Measurements from ENCODE around the gene TBC1D22A. TPM values are rescaled to one million over a fixed set of nuclear protein-coding genes. Genes with fewer than 3 reads are reported as not detected.
"Not testable (repeated sequence)": the region's sequence is repeated elsewhere in the genome, so short reads cannot be mapped to it uniquely, and the experiment has no call there.

TBC1D22A gene
- total RNA-seq, 1 donor from 2014 or later: 6.8 TPM

DNA sequence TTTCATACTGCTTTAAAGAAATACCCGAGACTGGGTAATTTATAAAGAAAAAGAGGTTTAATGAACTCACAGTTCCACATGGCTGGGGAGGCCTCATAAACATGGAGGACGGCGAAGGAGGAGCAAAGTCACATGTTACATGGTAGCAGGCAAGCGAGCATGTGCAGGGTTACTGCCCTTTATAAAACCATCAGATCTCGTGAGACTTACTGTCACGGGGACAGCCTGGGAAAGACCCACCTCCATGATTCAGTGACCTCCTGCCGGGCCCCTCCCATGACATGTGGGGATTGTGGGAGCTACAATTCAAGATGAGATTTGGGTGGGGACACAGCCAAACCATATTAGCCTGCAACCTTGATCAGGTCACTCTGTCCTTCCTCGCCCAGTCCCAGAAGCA lies 378.5 kb downstream of the TBC1D22A start:
- not testable (repeated sequence) for H3K27ac ChIP-seq (ENCODE audit: low read depth, low read length); H3K4me3 ChIP-seq (ENCODE audit: low read length in 3 of 3); H3K27me3 ChIP-seq (ENCODE audit: control insufficient read depth in 3 of 3, insufficient read depth in 3 of 3, low read length in 3 of 3); H3K9me3 ChIP-seq (ENCODE audit: control insufficient read depth in 3 of 3, low read length in 3 of 3); H3K36me3 ChIP-seq (ENCODE audit: control insufficient read depth in 3 of 3, insufficient read depth in 3 of 3, low read length in 3 of 3); H3K9ac ChIP-seq (ENCODE audit: low read depth in 1 of 3, low read length in 3 of 3)
- peaks cover 7 to 12% (median 11%) of the 10 kb centered on the region in 3 donors for H3K4me1 ChIP-seq (ENCODE audit: control insufficient read depth in 3 of 3, insufficient read depth in 3 of 3, low read length in 3 of 3)

- no peak overlapping the region for H3K27ac ChIP-seq (ENCODE audit: low read depth, low read length)
- H3K36me3 ChIP-seq (ENCODE audit: control insufficient read depth in 3 of 3, insufficient read depth in 3 of 3, low read length in 3 of 3): no peaks in the 10 kb centered on the region
- peaks cover 7 to 12% (median 11%) of the 10 kb centered on the region in 3 donors for H3K4me1 ChIP-seq (ENCODE audit: control insufficient read depth in 3 of 3, insufficient read depth in 3 of 3, low read length in 3 of 3)
- no peaks in the 10 kb centered on the region for H3K9me3 ChIP-seq (ENCODE audit: control insufficient read depth in 3 of 3, low read length in 3 of 3)
- H3K27me3 ChIP-seq (ENCODE audit: control insufficient read depth in 3 of 3, insufficient read depth in 3 of 3, low read length in 3 of 3): no peaks in the 10 kb centered on the region
- H3K9ac ChIP-seq (ENCODE audit: low read depth in 1 of 3, low read length in 3 of 3): no peak overlapping the region
- no peak overlapping the region for H3K4me3 ChIP-seq (ENCODE audit: low read length in 3 of 3)
These were observed 380.1 kb downstream of the TBC1D22A start for GRCh38 chr22:47142427-47143046.

DNA sequence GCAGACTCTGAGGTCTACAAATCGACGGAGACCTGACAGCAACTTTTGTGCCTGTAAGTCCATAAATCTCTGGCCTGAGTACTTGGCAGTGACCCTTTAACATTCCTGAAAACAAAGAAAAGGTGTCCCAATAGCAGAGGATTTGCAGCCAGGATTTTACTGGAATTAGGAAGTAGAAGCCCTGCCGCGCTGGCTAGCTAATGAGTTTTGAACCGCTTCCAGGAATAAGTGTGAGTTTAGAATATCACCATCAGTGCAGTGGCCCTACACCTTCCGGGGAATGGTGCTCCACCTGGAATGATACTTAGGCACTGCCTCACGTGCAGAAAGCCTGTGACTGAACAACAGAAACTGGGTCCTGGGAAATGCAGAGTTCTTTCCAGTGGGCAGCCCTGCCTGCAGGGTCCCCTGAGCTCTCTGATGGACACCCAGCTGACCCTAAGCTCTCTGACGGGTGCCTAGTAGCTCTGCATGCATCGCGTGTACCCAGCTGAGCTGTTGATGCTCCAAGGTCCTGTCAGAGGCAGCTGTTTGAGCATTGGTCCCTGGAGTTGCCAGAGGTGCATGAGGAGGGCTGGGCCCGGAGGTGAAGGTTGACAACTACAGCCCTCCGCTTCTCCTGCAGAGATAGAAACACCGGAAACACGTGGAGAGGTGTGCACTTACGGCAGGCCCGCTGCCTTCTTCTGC lies 380.9 kb downstream of the TBC1D22A start:
- Histone ChIP-seq H3K27ac (ENCODE audit: low read depth, low read length) (no peak overlapping the region), H3K4me3 (ENCODE audit: low read length in 3 of 3) (no peak overlapping the region), H3K27me3 (ENCODE audit: control insufficient read depth in 3 of 3, insufficient read depth in 3 of 3, low read length in 3 of 3) (no peaks in the 10 kb centered on the region), H3K4me1 (ENCODE audit: control insufficient read depth in 3 of 3, insufficient read depth in 3 of 3, low read length in 3 of 3) (peaks cover 7 to 12% (median 11%) of the 10 kb centered on the region in 3 donors), H3K9me3 (ENCODE audit: control insufficient read depth in 3 of 3, low read length in 3 of 3) (no peaks in the 10 kb centered on the region), H3K36me3 (ENCODE audit: control insufficient read depth in 3 of 3, insufficient read depth in 3 of 3, low read length in 3 of 3) (no peaks in the 10 kb centered on the region), H3K9ac (ENCODE audit: low read depth in 1 of 3, low read length in 3 of 3) (no peak overlapping the region)

- Histone ChIP-seq H3K9ac (ENCODE audit: low read depth in 1 of 3, low read length in 3 of 3) (no peak overlapping the region), H3K27me3 (ENCODE audit: control insufficient read depth in 3 of 3, insufficient read depth in 3 of 3, low read length in 3 of 3) (no peaks in the 10 kb centered on the region), H3K4me3 (ENCODE audit: low read length in 3 of 3) (no peak overlapping the region), H3K36me3 (ENCODE audit: control insufficient read depth in 3 of 3, insufficient read depth in 3 of 3, low read length in 3 of 3) (no peaks in the 10 kb centered on the region), H3K9me3 (ENCODE audit: control insufficient read depth in 3 of 3, low read length in 3 of 3) (no peaks in the 10 kb centered on the region), H3K4me1 (ENCODE audit: control insufficient read depth in 3 of 3, insufficient read depth in 3 of 3, low read length in 3 of 3) (peaks cover 7 to 8% (median 7%) of the 10 kb centered on the region in 3 donors), H3K27ac (ENCODE audit: low read depth, low read length) (no peak overlapping the region)
These were observed 381.8 kb downstream of the TBC1D22A start for GRCh38 chr22:47144076-47144765.

- Histone ChIP-seq H3K9ac (ENCODE audit: low read depth in 1 of 3, low read length in 3 of 3) (no peak overlapping the region), H3K27me3 (ENCODE audit: control insufficient read depth in 3 of 3, insufficient read depth in 3 of 3, low read length in 3 of 3) (no peaks in the 10 kb centered on the region), H3K36me3 (ENCODE audit: control insufficient read depth in 3 of 3, insufficient read depth in 3 of 3, low read length in 3 of 3) (no peaks in the 10 kb centered on the region), H3K9me3 (ENCODE audit: control insufficient read depth in 3 of 3, low read length in 3 of 3) (no peaks in the 10 kb centered on the region), H3K27ac (ENCODE audit: low read depth, low read length) (no peak overlapping the region), H3K4me1 (ENCODE audit: control insufficient read depth in 3 of 3, insufficient read depth in 3 of 3, low read length in 3 of 3) (peaks cover 0 to 2% (median under 1%) of the 10 kb centered on the region in 3 donors), H3K4me3 (ENCODE audit: low read length in 3 of 3) (no peak overlapping the region)
These were observed 382.5 kb downstream of the TBC1D22A start for GRCh38 chr22:47144791-47145425.

DNA sequence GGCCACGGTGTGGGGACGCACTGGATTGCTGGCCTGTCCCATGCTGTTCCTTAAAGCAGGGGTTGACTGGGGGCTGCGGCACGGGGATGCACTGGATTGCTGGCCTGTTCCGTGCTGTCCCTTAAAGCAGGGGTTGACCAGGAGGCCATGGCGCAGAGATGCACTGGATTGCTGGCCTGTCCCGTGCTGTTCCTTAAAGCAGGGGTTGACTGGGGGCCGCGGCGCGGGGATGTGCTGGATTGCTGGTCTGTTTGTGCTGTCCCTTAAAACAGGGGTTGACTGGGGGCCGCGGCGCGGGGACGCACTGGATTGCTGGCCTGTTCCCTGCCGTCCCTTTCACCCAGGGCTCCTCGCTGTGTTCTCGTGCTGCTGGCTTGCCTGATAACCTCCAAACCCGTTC lies 383.4 kb downstream of the TBC1D22A start:
- Histone ChIP-seq H3K4me3 (ENCODE audit: low read length in 3 of 3) (no peak overlapping the region), H3K9me3 (ENCODE audit: control insufficient read depth in 3 of 3, low read length in 3 of 3) (no peaks in the 10 kb centered on the region), H3K36me3 (ENCODE audit: control insufficient read depth in 3 of 3, insufficient read depth in 3 of 3, low read length in 3 of 3) (no peaks in the 10 kb centered on the region)

GRCh38 chr22:47146391-47146790 lies 383.9 kb downstream of the TBC1D22A start:
- Histone ChIP-seq H3K4me3 (ENCODE audit: low read length in 3 of 3) (no peak overlapping the region), H3K27ac (ENCODE audit: low read depth, low read length) (no peak overlapping the region), H3K9me3 (ENCODE audit: control insufficient read depth in 3 of 3, low read length in 3 of 3) (no peaks in the 10 kb centered on the region)

More for the DNA sequence above, 383.4 kb downstream of the TBC1D22A start:
- Histone ChIP-seq H3K27me3 (ENCODE audit: control insufficient read depth in 3 of 3, insufficient read depth in 3 of 3, low read length in 3 of 3) (no peaks in the 10 kb centered on the region), H3K4me1 (ENCODE audit: control insufficient read depth in 3 of 3, insufficient read depth in 3 of 3, low read length in 3 of 3) (no peaks in the 10 kb centered on the region), H3K27ac (ENCODE audit: low read depth, low read length) (no peak overlapping the region), H3K9ac (ENCODE audit: low read depth in 1 of 3, low read length in 3 of 3) (no peak overlapping the region)

DNA sequence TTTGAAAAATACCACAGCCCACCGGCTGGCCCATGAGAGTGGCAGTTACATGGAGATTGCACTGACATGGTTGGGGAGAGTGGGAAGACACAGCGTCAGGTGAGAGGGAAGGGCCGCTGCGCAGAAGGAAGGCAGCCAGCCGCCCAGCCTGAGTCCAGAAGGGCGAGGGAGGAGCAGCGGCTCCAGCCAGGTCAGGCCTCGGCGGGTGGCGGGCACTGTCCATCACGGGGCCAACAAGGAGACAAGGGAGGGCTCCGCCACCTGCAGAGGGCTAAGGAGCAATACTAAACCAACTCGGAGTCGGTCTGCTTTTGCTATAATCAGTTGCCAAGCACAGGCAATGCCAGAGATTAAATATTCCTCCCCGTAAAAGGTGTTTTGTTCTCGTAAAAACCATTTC lies 384.5 kb downstream of the TBC1D22A start:
- no peaks in the 10 kb centered on the region for H3K27me3 ChIP-seq (ENCODE audit: control insufficient read depth in 3 of 3, insufficient read depth in 3 of 3, low read length in 3 of 3)
- no peak overlapping the region for H3K27ac ChIP-seq (ENCODE audit: low read depth, low read length)
- no peaks in the 10 kb centered on the region for H3K4me1 ChIP-seq (ENCODE audit: control insufficient read depth in 3 of 3, insufficient read depth in 3 of 3, low read length in 3 of 3)
- no peak overlapping the region for H3K4me3 ChIP-seq (ENCODE audit: low read length in 3 of 3)
- H3K9ac ChIP-seq (ENCODE audit: low read depth in 1 of 3, low read length in 3 of 3): no peak overlapping the region
- H3K36me3 ChIP-seq (ENCODE audit: control insufficient read depth in 3 of 3, insufficient read depth in 3 of 3, low read length in 3 of 3): no peaks in the 10 kb centered on the region
- H3K9me3 ChIP-seq (ENCODE audit: control insufficient read depth in 3 of 3, low read length in 3 of 3): no peaks in the 10 kb centered on the region

More at GRCh38 chr22:47146391-47146790, 383.9 kb downstream of the TBC1D22A start:
- Histone ChIP-seq H3K27me3 (ENCODE audit: control insufficient read depth in 3 of 3, insufficient read depth in 3 of 3, low read length in 3 of 3) (no peaks in the 10 kb centered on the region), H3K4me1 (ENCODE audit: control insufficient read depth in 3 of 3, insufficient read depth in 3 of 3, low read length in 3 of 3) (no peaks in the 10 kb centered on the region), H3K9ac (ENCODE audit: low read depth in 1 of 3, low read length in 3 of 3) (no peak overlapping the region), H3K36me3 (ENCODE audit: control insufficient read depth in 3 of 3, insufficient read depth in 3 of 3, low read length in 3 of 3) (no peaks in the 10 kb centered on the region)

- no peaks in the 10 kb centered on the region for H3K36me3 ChIP-seq (ENCODE audit: control insufficient read depth in 3 of 3, insufficient read depth in 3 of 3, low read length in 3 of 3)
- no peak overlapping the region for H3K27ac ChIP-seq (ENCODE audit: low read depth, low read length)
- H3K27me3 ChIP-seq (ENCODE audit: control insufficient read depth in 3 of 3, insufficient read depth in 3 of 3, low read length in 3 of 3): no peaks in the 10 kb centered on the region
- H3K4me3 ChIP-seq (ENCODE audit: low read length in 3 of 3): no peak overlapping the region
- H3K9ac ChIP-seq (ENCODE audit: low read depth in 1 of 3, low read length in 3 of 3): no peak overlapping the region
- no peaks in the 10 kb centered on the region for H3K4me1 ChIP-seq (ENCODE audit: control insufficient read depth in 3 of 3, insufficient read depth in 3 of 3, low read length in 3 of 3)
- no peaks in the 10 kb centered on the region for H3K9me3 ChIP-seq (ENCODE audit: control insufficient read depth in 3 of 3, low read length in 3 of 3)
These were observed 385.1 kb downstream of the TBC1D22A start for GRCh38 chr22:47147572-47147971.
